Panc1 (cell line): ENCODE data around the gene NOL3. TPM values are rescaled to one million over a fixed set of nuclear protein-coding genes. Genes with fewer than 3 reads are reported as not detected.

ENCODE experiments used
- ATAC-seq: fragments of 200-7000 bp; cut with Tn5 transposase; 2 replicates; pipeline ENCODE4 v1.9.1; 2020; ENCODE audit warnings: mild to moderate bottlenecking, moderate library complexity
- BruUV-seq: library from RNA; stranded (reverse); fragments of 400-500 nt; replicated peaks from 2 replicates; lab custom pipeline; 2021; lab: Mats Ljungman, UMichigan
- CTCF ChIA-PET: fragments of 300-600 bp; sonication (Branson Sonifier 250); formaldehyde crosslinking; loops from one replicate; lab custom pipeline; 2022; ENCODE audit warnings: antibody characterized with exemption; lab: Charles Lee
- POLR2A ChIA-PET: fragments of 300-600 bp; sonication (Branson Sonifier 250); formaldehyde crosslinking; loops from one replicate; lab custom pipeline; 2022; ENCODE audit warnings: antibody characterized with exemption; lab: Charles Lee
- DNase-seq: peaks from one replicate; pipeline ENCODE4 v3.0.0-alpha.2; 2010; ENCODE audit warnings: low read depth, low spot score
- H3K27ac ChIP-seq: 2 replicates; pipeline ENCODE4 v1.5.1; 2011; ENCODE audit warnings: mild to moderate bottlenecking, low read length, inconsistent platforms
- H3K27me3 ChIP-seq: fragments of 200-500 bp; sonication (Bioruptor generic); 2 replicates; pipeline ENCODE4 v1.6.0; 2014; ENCODE audit warnings: low read length, inconsistent platforms; ENCODE audit not compliant: control insufficient read depth, insufficient read depth
- H3K36me3 ChIP-seq: fragments of 200-500 bp; sonication (Bioruptor generic); 2 replicates; pipeline ENCODE4 v1.5.1; 2014; ENCODE audit warnings: inconsistent platforms, mild to moderate bottlenecking, low read length, moderate library complexity; ENCODE audit not compliant: control insufficient read depth, insufficient read depth
- H3K4me1 ChIP-seq: 2 replicates; pipeline ENCODE4 v1.5.1; 2011; ENCODE audit warnings: inconsistent platforms, mild to moderate bottlenecking, low read length, moderate library complexity; ENCODE audit not compliant: control insufficient read depth, insufficient read depth
- H3K4me3 ChIP-seq, 2 experiments: 2 replicates each; pipeline ENCODE4 v1.5.1; 2011 to 2012; ENCODE audit warnings: low read depth in 2 of 2, low read length in 2 of 2, mild to moderate bottlenecking in 2 of 2, inconsistent platforms in 1 of 2, moderate library complexity in 1 of 2
- H3K9me3 ChIP-seq: fragments of 200-500 bp; sonication (Bioruptor generic); 2 replicates; pipeline ENCODE4 v1.5.1; 2014; ENCODE audit warnings: low read depth, mild to moderate bottlenecking, inconsistent platforms, low read length, moderate library complexity; ENCODE audit not compliant: control insufficient read depth, insufficient read depth
- CTCF ChIP-seq: fragments of 450-650 bp; IDR thresholded peaks from 2 replicates; pipeline ENCODE4 v1.5.1; 2017; ENCODE audit warnings: mild to moderate bottlenecking
- POLR2AphosphoS5 ChIP-seq: IDR thresholded peaks from 2 replicates; pipeline ENCODE4 v1.6.1; 2012; ENCODE audit warnings: mild to moderate bottlenecking, low read depth, low read length, moderate library complexity
- SIN3A ChIP-seq: IDR thresholded peaks from 2 replicates; pipeline ENCODE4 v1.6.1; 2012; ENCODE audit warnings: low read depth, mild to moderate bottlenecking, low read length, moderate library complexity, borderline replicate concordance; ENCODE audit not compliant: insufficient read depth
- TCF7L2 ChIP-seq: IDR thresholded peaks from 2 replicates; pipeline ENCODE4 v1.6.1; 2011; ENCODE audit warnings: mild to moderate bottlenecking, low read depth, low read length, inconsistent platforms
- in situ Hi-C: cut with HindIII; loops from 2 replicates; pipeline ENCODE4 v1.10.0; 2016; ENCODE audit warnings: low sequenced_read_pairs, low pct_unique_long_range_greater_than_20kb
- intact Hi-C: fragments of 100-400 bp; cut with micrococcal nuclease; formaldehyde crosslinking; loops from one replicate; pipeline ENCODE4 v1.10.0; 2022; ENCODE audit not compliant: unreplicated experiment
- total RNA-seq: library from RNA; stranded (reverse); gene quantifications from one replicate; pipeline ENCODE4 v1.2.1, GENCODE V29; 2021; ENCODE audit not compliant: unreplicated experiment
- TF ChIP-seq, protein P1 (sequence below), 2 experiments: IDR thresholded peaks; 2 replicates each; pipeline ENCODE4 v1.6.1; 2011 to 2012; ENCODE audit warnings: low read depth in 2 of 2, control low read depth in 1 of 2, low read length in 1 of 2, mild to moderate bottlenecking in 1 of 2, moderate library complexity in 1 of 2; ENCODE audit not compliant: insufficient read depth in 1 of 2

The NOL3 gene
- total RNA-seq, 1 experiment from 2014 or later = 27.9 TPM

DNA sequence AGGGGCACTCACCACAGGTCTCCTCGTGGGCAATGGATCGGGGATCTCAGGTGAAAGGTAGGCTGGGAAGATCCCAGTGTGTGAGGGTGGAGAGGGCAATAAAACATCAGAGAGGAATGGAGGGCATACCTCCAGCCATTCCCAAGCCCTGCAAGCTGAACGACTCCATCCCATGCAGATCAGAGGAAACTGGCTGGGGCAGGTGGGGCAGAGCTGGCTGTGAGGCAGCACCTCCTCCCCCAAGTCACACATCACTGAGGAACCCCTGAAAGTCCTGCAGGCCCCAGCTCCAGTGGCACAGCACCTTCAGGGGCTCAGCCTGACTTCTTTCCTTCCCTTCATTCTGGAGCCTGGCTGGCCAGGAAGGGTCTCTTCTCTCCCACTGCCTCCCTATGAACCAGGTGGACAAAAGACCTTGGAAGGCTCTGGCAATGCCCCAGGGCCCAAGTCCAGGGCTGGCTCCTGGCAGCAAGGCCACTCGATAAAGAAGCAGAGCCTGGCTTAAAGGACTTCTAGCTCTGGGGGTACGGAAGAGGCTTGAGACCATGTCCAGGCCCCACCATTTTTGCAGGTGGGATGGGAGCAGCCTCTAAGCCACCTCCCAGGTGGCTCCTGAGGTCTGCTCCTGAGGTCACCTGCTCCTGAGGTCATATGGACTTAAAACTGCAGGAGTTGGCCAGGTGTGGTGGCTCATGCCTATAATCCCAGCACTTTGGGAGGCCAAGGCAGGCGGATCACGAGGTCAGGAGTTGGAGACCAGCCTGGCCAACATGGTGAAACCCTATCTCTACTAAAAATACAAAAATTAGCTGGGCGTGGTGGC lies 43.1 kb downstream of the NOL3 start:
- no peak overlapping the region for H3K4me3 ChIP-seq
- TF ChIP-seq SIN3A = no peak
- TF ChIP-seq, protein P1, sequence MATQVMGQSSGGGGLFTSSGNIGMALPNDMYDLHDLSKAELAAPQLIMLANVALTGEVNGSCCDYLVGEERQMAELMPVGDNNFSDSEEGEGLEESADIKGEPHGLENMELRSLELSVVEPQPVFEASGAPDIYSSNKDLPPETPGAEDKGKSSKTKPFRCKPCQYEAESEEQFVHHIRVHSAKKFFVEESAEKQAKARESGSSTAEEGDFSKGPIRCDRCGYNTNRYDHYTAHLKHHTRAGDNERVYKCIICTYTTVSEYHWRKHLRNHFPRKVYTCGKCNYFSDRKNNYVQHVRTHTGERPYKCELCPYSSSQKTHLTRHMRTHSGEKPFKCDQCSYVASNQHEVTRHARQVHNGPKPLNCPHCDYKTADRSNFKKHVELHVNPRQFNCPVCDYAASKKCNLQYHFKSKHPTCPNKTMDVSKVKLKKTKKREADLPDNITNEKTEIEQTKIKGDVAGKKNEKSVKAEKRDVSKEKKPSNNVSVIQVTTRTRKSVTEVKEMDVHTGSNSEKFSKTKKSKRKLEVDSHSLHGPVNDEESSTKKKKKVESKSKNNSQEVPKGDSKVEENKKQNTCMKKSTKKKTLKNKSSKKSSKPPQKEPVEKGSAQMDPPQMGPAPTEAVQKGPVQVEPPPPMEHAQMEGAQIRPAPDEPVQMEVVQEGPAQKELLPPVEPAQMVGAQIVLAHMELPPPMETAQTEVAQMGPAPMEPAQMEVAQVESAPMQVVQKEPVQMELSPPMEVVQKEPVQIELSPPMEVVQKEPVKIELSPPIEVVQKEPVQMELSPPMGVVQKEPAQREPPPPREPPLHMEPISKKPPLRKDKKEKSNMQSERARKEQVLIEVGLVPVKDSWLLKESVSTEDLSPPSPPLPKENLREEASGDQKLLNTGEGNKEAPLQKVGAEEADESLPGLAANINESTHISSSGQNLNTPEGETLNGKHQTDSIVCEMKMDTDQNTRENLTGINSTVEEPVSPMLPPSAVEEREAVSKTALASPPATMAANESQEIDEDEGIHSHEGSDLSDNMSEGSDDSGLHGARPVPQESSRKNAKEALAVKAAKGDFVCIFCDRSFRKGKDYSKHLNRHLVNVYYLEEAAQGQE (IDR thresholded peaks at IDR 0.05; ENCODE audit: insufficient read depth in 1 of 2, low read depth in 2 of 2, low read length in 1 of 2) = no peak
- TF ChIP-seq CTCF = no peak
- no peak for TF ChIP-seq TCF7L2
- TF ChIP-seq POLR2AphosphoS5 = no peak
- H3K4me1 ChIP-seq = no peaks in the 10 kb centered on the region
- BruUV-seq = no TSS peak
- CTCF ChIA-PET = interaction anchor here (0.6 kb wide), 1 partner anchor 80 kb away, joined by 4 read pairs; no protein-coding TSS in a partner anchor
- DNase-seq = no peak
- in situ Hi-C loops (no loop called here), intact Hi-C loops (no loop called here)
- no peak overlapping the region for H3K27ac ChIP-seq
- no peaks in the 10 kb centered on the region for H3K36me3 ChIP-seq
- no peak for ATAC-seq
- H3K9me3 ChIP-seq = no peaks in the 10 kb centered on the region
- POLR2A ChIA-PET = no interaction called here
- H3K27me3 ChIP-seq = no peaks in the 10 kb centered on the region

DNA sequence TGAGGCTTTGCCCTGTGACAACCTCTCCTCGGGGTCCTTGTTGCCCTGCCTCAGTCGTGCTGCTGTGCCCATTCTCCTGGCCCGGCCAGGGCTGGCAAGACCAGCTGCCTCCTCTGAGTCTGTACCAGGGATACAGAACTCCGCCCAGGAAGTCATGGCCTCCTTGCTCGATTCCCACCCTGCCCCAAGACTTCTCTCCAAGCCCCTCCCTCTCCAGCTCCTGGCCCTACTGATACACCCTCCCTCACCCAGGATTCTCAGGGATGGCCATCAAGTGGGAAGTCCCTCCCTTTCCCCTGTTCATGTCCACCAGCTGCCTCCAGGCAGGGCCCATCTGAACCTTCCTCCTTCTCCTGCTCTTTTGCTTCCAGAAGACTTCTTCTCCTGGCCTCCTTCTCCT lies 45.4 kb downstream of the NOL3 start:
- ChIA-PET POLR2A (no interaction called here), CTCF (no interaction called here)
- Histone ChIP-seq H3K27ac (no peak overlapping the region), H3K4me1 (no peaks in the 10 kb centered on the region), H3K27me3 (no peaks in the 10 kb centered on the region), H3K4me3 (no peak overlapping the region), H3K36me3 (no peaks in the 10 kb centered on the region), H3K9me3 (no peaks in the 10 kb centered on the region)
- intact Hi-C loops (no loop called here), in situ Hi-C loops (no loop called here)
- BruUV-seq = no TSS peak
- DNase-seq = no peak
- peak; percentile 20; the same call in 1 of the 2 replicates for ATAC-seq
- TF ChIP-seq, protein P1 (IDR thresholded peaks at IDR 0.05; ENCODE audit: insufficient read depth in 1 of 2, low read depth in 2 of 2, low read length in 1 of 2) = no peak
- TF ChIP-seq TCF7L2 (no peak), POLR2AphosphoS5 (no peak), CTCF (no peak), SIN3A (no peak)
